Heart left ventricle (tissue), 16 donors: ENCODE results near the gene TARBP2. TPM values are rescaled to one million over a fixed set of nuclear protein-coding genes. Genes with fewer than 3 reads are reported as not detected.

ENCODE experiments used
- ATAC-seq, 4 donors: fragments of 200-7000 bp; cut with Tn5 transposase; one replicate each; pipeline ENCODE4 v1.9.1; 2020 to 2022; ENCODE audit warnings: moderate library complexity in 4 of 4, mild to moderate bottlenecking in 3 of 4, moderate number of reproducible peaks in 1 of 4
- DNase-seq, 5 donors: peaks; one replicate each; pipeline ENCODE4 v3.0.0-alpha.2; 2020
- H3K27ac ChIP-seq, 12 donors: fragments of 200-600 bp; sonication (generic) in 4 of 12; one replicate each; pipeline versions ENCODE4 v1.5.0 to v1.8.0; 2016 to 2022; ENCODE audit warnings: mild to moderate bottlenecking in 2 of 12
- H3K27me3 ChIP-seq, 9 donors: fragments of 200-600 bp; sonication (generic) in 2 of 9; one replicate each; pipeline versions ENCODE4 v1.5.1 to v1.8.0; 2016 to 2022; ENCODE audit warnings: mild to moderate bottlenecking in 3 of 9
- H3K36me3 ChIP-seq, 9 donors: fragments of 200-600 bp; sonication (generic) in 2 of 9; one replicate each; pipeline versions ENCODE4 v1.5.0 to v1.8.0; 2018 to 2022; ENCODE audit warnings: mild to moderate bottlenecking in 2 of 9
- H3K4me1 ChIP-seq, 12 donors: fragments of 200-600 bp; sonication (generic) in 4 of 12; one replicate each; pipeline versions ENCODE4 v1.5.0 to v1.8.0; 2016 to 2022; ENCODE audit warnings: mild to moderate bottlenecking in 3 of 12
- H3K4me3 ChIP-seq, 12 donors: fragments of 200-600 bp; sonication (generic) in 4 of 12; one replicate each; pipeline versions ENCODE4 v1.5.0 to v1.8.0; 2017 to 2022; ENCODE audit warnings: mild to moderate bottlenecking in 9 of 12, moderate library complexity in 4 of 12
- H3K9me3 ChIP-seq, 12 donors: fragments of 200-600 bp; sonication (generic) in 4 of 12; one replicate each; pipeline versions ENCODE4 v1.5.0 to v1.8.0; 2016 to 2022; ENCODE audit warnings: mild to moderate bottlenecking in 1 of 12
- POLR2A ChIP-seq, 2 donors: fragments of 450-650 bp; IDR thresholded peaks; one replicate each; pipeline ENCODE4 v1.6.1; 2017; ENCODE audit warnings: antibody characterized with exemption in 2 of 2, mild to moderate bottlenecking in 2 of 2, moderate library complexity in 2 of 2
- WGBS, 4 donors: extraction: QIAGEN DNeasy Blood & Tissue Kit in 2 of 4; methylation state at CpG; one replicate each; pipeline versions ENCODE4 v1.1.5 to v1.1.7; 2013 to 2018; 5-methylcytosine and 5-hydroxymethylcytosine counted together
- intact Hi-C, 10 donors: fragments of 100-400 bp; cut with DNase I; formaldehyde crosslinking; loops; one replicate each; pipeline versions ENCODE4 v1.11.1 to v1.14.2; 2022
- long read RNA-seq, 3 donors: library from polyadenylated mRNA; unstranded; transcript quantifications; one replicate each; pipeline ENCODE4 v2.0.0, GENCODE V29; 2020 to 2021
- polyA plus RNA-seq, 2 donors: library from polyadenylated mRNA; stranded (reverse); fragments of 200-250 nt; gene quantifications; one replicate each; pipeline ENCODE4 v1.2.3, GENCODE V29; 2013
- total RNA-seq, 9 donors: library from RNA; depleted of rRNA in 2 of 9; stranded (reverse); fragments of >200 nt in 2 of 9; fragmentation: NEBNext Ultra II Directional in 3 of 9; extraction: Animal tissue kit (Norgen Biotek cat#: 25700) in 3 of 9; gene quantifications; one replicate each; pipeline versions ENCODE4 v1.1.0 to v1.2.4, GENCODE V29; 2016 to 2023
- TF ChIP-seq, protein P1 (sequence below), 12 donors: fragments of 200-600 bp; sonication (generic) in 4 of 12; IDR thresholded peaks; one replicate each; pipeline versions ENCODE4 v1.5.0 to v1.8.0; 2018 to 2022; ENCODE audit warnings: antibody characterized with exemption in 12 of 12, mild to moderate bottlenecking in 5 of 12
- donor health status: ischemic (EF 13 %, LVEDD 7.1; RV severe dilation, severe dysfunction).
- donor health status: healthy with polysubstance abuse.
- donor health status: DM: no; HTN: yes; CAD: no.
- donor health status: DM: no; HTN: no; CAD: no.
- donor health status: ischemic (EF 25% LVEDD 6.9; RV normal size, moderate dysfunction).
- donor health status: ischemic (EF 25% LVEDD 5.7; RV mildly dilated, moderate dysfunction).
- donor health status: healthy.
- donor health status: DM: yes; HTN: yes; CAD: no.
- donor health status: ischemic (EF 35%, LVEDD 5.7; RV mildly dilated, moderate dysfunction).
- donor health status: nonischemic (EF 11% LVEDD 7.7; RV severe dilation, severe dysfunction).
- donor health status: DM: yes; HTN: yes; CAD: no.
- donor health status: PGD.
- donor health status: ischemic (EF 29% LVEDD 5.4; RV normal size, mild dysfunction).
- donor health status: nonischemic (EF 23%, LVEDD 6.1; RV moderate dilation, normal function).

TARBP2 gene, protein sequence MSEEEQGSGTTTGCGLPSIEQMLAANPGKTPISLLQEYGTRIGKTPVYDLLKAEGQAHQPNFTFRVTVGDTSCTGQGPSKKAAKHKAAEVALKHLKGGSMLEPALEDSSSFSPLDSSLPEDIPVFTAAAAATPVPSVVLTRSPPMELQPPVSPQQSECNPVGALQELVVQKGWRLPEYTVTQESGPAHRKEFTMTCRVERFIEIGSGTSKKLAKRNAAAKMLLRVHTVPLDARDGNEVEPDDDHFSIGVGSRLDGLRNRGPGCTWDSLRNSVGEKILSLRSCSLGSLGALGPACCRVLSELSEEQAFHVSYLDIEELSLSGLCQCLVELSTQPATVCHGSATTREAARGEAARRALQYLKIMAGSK
- total RNA-seq (10 to 100 TPM in 5 of 9 donors, 1 to 10 TPM in 4; 7.8 to 19.5 (median 10.1) TPM), polyA plus RNA-seq (10 to 100 TPM; 12.6 to 23.5 TPM)
- long read RNA-seq, donor 1, partial matches to known transcripts, result 3 of 10 reads
- long read RNA-seq, donor 1, other reads (novel, unspliced or antisense), result 4 of 10 reads
- long read RNA-seq, donor 2, transcript TARBP2-201 (9 exons, 1,867 nt), result major isoform, 17 of 36 reads
- long read RNA-seq, donor 2, partial matches to known transcripts, result 5 of 36 reads
- long read RNA-seq, donor 2, other reads (novel, unspliced or antisense), result 13 of 36 reads
- long read RNA-seq, donor 3, transcript TARBP2-201 (9 exons, 1,867 nt), result major isoform, 6 of 15 reads
- long read RNA-seq, donor 3, partial matches to known transcripts, result 2 of 15 reads
- long read RNA-seq, donor 3, other reads (novel, unspliced or antisense), result 5 of 15 reads

DNA sequence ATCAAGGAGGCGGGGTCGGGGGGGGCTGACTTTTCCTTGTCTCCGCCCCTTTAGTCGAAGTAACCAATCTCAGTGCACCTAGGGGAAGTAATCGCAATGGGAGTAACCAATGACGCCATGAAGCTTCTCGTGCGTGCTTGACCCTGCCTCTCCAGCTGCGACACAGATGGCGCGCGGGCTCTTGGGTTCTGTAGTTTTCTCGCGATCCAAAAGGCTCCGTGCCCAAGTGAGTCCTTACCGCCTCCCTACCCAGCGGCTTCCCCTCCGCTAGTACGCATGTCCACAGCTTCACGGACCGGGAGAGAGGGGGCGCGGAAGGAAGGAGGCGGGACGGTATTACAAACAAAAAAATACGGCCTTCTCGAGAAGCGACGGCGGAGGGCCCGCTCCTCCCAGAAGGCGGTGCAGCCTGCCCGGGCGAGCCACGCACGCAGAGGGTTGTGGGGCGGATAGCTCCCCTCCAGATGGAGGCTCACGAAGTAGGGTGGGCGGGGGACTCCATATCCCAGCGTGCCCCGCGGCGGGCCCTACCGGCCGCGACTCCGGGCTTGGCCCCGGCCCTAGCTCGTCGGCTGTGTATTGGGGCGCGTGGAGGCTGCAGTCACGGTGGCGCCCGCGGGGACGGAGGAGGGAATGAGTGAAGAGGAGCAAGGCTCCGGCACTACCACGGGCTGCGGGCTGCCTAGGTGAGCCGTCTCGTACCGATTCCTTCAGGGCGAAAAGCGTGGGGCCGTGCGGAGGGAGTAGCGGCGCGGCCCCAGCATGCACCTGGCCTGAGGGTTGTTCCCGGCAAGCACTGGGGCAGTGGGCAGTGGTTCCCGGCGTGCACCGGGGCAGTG lies at the start of gene TARBP2:
Gene TARBP2 (plus strand): TSS at position 508 of the 839 bp plus-strand sequence. CDS start 126 bp downstream, at position 634.
- Histone ChIP-seq H3K27me3 (no peaks in the 10 kb centered on the region), H3K4me3 (peak within 1 kb of the TSS; percentile 37 to 98 (median 77)), H3K4me1 (peaks cover 5 to 61% (median 35%) of the 10 kb centered on the region in 12 donors), H3K9me3 (no peaks in the 10 kb centered on the region), H3K27ac (peak within 1 kb of the TSS; percentile 90 to 100 (median 97)), H3K36me3 (peaks cover 0 to 22% (median 17%) of the 10 kb centered on the region in 9 donors)
- intact Hi-C loops, result loop anchor here in 9 of 10 donors (2.0 to 10.0 kb wide), 9 partner anchors 48 to 289 kb away; partner anchors contain the start of genes AAAS (in 6 of the 9), PCBP2 (in 4 of the 9) and PRR13 (in 1 of the 9)
- peak; percentile 97 to 98 (median 98) for DNase-seq
- peak in 1 of 2 donors; percentile 46 for TF ChIP-seq POLR2A (IDR thresholded peaks at IDR 0.05)
- TF ChIP-seq, protein P1, sequence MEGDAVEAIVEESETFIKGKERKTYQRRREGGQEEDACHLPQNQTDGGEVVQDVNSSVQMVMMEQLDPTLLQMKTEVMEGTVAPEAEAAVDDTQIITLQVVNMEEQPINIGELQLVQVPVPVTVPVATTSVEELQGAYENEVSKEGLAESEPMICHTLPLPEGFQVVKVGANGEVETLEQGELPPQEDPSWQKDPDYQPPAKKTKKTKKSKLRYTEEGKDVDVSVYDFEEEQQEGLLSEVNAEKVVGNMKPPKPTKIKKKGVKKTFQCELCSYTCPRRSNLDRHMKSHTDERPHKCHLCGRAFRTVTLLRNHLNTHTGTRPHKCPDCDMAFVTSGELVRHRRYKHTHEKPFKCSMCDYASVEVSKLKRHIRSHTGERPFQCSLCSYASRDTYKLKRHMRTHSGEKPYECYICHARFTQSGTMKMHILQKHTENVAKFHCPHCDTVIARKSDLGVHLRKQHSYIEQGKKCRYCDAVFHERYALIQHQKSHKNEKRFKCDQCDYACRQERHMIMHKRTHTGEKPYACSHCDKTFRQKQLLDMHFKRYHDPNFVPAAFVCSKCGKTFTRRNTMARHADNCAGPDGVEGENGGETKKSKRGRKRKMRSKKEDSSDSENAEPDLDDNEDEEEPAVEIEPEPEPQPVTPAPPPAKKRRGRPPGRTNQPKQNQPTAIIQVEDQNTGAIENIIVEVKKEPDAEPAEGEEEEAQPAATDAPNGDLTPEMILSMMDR (IDR thresholded peaks at IDR 0.05), result peak in 4 of 12 donors; percentile 13 to 34 (median 24)
- peak; percentile 86 to 92 (median 88) for ATAC-seq
- 0 to 2% (median 0%) methylated on average over 33 to 74 of the region's 74 CpGs for WGBS, 4 donors

DNA sequence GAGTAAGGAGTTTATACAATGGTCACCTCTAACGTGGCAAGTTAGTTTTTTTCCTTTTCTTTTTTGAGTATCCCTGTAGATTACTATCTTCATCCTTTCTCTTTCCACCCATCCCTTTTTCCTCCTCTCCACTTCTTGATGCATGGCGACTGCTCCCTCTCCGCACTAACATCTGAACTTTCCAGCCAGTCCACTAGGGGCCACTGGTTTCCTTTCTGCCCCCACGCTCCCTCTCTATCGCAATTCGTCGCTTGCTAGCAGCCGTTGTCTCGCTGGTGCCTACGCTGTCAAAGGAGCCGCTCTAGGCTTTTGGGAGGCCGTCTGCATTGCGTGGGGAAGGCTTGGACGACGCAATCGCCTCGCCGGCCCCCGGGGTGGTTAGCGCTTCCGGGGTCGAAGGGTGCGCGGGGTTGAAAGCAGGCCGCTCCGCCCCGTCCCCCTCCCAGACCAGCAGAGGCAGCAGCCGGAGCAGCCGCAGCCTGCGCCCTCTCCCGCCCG lies 49.4 kb upstream of the TARBP2 start, which contains the start of gene PCBP2:
Gene PCBP2 (plus strand): TSS at position 442 of the 498 bp plus-strand sequence. CDS start 2,699 bp downstream, outside the sequence.
- 0 to 1% (median 1%) methylated on average over 27 to 32 of the region's 32 CpGs for WGBS, 4 donors
- H3K4me3 ChIP-seq, result peak within 1 kb of the TSS; percentile 59 to 83 (median 78)
- peak in 1 of 2 donors; percentile 72 for TF ChIP-seq POLR2A (IDR thresholded peaks at IDR 0.05)
- TF ChIP-seq, protein P1 (IDR thresholded peaks at IDR 0.05), result peak; percentile 76 to 95 (median 86)
- no peaks in the 10 kb centered on the region for H3K27me3 ChIP-seq
- DNase-seq, result peak; percentile 99
- peaks cover 5 to 32% (median 26%) of the 10 kb centered on the region in 12 donors for H3K4me1 ChIP-seq
- ATAC-seq, result peak; percentile 97 to 98 (median 98)
- peaks cover 0 to 52% (median 37%) of the 10 kb centered on the region in 9 donors for H3K36me3 ChIP-seq
- H3K27ac ChIP-seq, result peak within 1 kb of the TSS; percentile 89 to 98 (median 96)
- no peaks in the 10 kb centered on the region for H3K9me3 ChIP-seq
- intact Hi-C loops, result loop anchor here in 6 of 10 donors (2.0 to 5.0 kb wide), 4 partner anchors 41 to 57 kb away; partner anchors contain the start of gene TARBP2 (in 4 of the 6)

DNA sequence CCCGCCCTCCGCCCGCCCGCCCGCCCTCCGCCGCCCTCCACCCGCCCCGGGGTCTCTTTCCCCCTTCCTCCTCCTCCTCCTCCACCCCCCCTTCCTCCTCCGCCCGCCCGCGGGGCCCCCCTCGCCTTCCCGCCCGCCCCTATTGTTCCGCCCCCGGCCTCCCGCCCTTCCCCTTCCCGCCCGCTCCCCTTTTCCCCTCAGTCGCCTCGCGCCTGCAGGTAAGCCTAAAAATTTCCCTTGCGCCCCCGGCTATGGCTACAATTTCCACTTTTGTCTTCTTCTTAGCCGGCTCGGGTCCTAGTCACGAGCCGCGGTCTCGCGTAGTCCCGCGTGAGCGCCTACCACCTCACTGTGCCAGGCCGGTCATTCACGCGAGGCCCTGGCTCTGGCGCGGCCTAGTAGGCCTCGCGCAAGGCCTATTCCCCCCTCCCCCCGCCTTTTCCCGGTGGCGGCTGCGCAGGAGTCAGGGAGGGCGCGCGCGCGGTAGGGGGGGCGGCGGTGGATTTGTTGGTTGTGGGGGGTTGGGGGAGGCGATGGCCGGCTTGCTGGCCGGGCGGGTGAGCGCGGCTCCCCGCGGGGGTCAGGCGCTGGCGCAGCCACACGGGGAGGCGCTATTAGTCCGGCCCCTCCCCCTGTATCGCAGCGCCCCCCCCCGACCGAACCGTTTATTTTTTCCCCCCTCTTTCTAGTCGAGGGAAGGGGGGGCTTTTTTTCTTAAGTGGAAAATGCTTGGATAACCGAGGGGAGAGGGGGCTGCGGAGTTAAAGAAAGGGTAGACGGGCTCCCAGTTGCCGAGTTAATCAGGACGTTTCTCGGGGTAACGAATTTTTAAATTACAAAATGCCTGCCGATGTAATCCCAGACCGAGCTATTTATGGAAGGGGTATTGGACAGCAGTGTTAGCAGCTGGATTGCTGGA lies 48.7 kb upstream of the TARBP2 start:
- Histone ChIP-seq H3K36me3 (peaks cover 0 to 52% (median 38%) of the 10 kb centered on the region in 9 donors), H3K4me1 (peaks cover 5 to 37% (median 26%) of the 10 kb centered on the region in 12 donors), H3K9me3 (no peaks in the 10 kb centered on the region), H3K4me3 (peak overlapping the region; percentile 59 to 83 (median 78)), H3K27ac (peak overlapping the region; percentile 89 to 98 (median 96)), H3K27me3 (no peaks in the 10 kb centered on the region)
- DNase-seq, result peak; percentile 89 to 94 (median 93)
- intact Hi-C loops, result loop anchor here in 6 of 10 donors (1.0 to 5.0 kb wide), 5 partner anchors 9 to 56 kb away; partner anchors contain the start of gene TARBP2 (in 4 of the 6)
- peak in 1 of 2 donors; percentile 22 for TF ChIP-seq POLR2A (IDR thresholded peaks at IDR 0.05)
- TF ChIP-seq, protein P1 (IDR thresholded peaks at IDR 0.05), result peak in 10 of 12 donors; percentile 9 to 68 (median 52)
- 1% methylated on average over 39 to 78 of the region's 82 CpGs for WGBS, 4 donors
- ATAC-seq, result peak; percentile 68 to 84 (median 82)
